HS-5 (cell line): ENCODE measurements around the gene ACOT7.

ENCODE experiments used
- DNase-seq: peaks from one replicate; pipeline ENCODE4 v3.0.0-alpha.2; 2012; ENCODE audit warnings: low read depth

Gene ACOT7

GRCh38 chr1:6268415-6268814 is 125.2 kb downstream of the ACOT7 start:
- no peak for DNase-seq

GRCh38 chr1:6267686-6268322 is 125.8 kb downstream of the ACOT7 start:
- DNase-seq: no peak

- no peak for DNase-seq
These were observed 126.9 kb downstream of the ACOT7 start for GRCh38 chr1:6266641-6267040.

GRCh38 chr1:6265151-6265550 is 128.4 kb downstream of the ACOT7 start:
- no peak for DNase-seq

- DNase-seq: no peak
These were observed 129.9 kb downstream of the ACOT7 start for GRCh38 chr1:6263716-6264115.

- no peak for DNase-seq
These were observed 130.8 kb downstream of the ACOT7 start for GRCh38 chr1:6262555-6263420.

GRCh38 chr1:6261615-6261995 is 132.0 kb downstream of the ACOT7 start:
- DNase-seq: no peak

- no peak for DNase-seq
These were observed 132.5 kb downstream of the ACOT7 start, which contains the start of gene GPR153 for GRCh38 chr1:6260961-6261614. Gene GPR153, minus strand, starts transcription at chr1:6261098. Its CDS starts 6,193 bp downstream, at chr1:6254905.

- no peak for DNase-seq
These were observed 133.1 kb downstream of the ACOT7 start for GRCh38 chr1:6260433-6260934.

- DNase-seq: no peak
These were observed 133.8 kb downstream of the ACOT7 start for GRCh38 chr1:6259491-6260362.

- no peak for DNase-seq
These were observed 134.9 kb downstream of the ACOT7 start for GRCh38 chr1:6258675-6259074.

GRCh38 chr1:6257541-6258069 is 136.0 kb downstream of the ACOT7 start:
- DNase-seq: no peak

- no peak for DNase-seq
These were observed 136.9 kb downstream of the ACOT7 start for GRCh38 chr1:6256645-6257044.

GRCh38 chr1:6254691-6255090 is 138.9 kb downstream of the ACOT7 start:
- no peak for DNase-seq

- DNase-seq: no peak
These were observed 140.2 kb downstream of the ACOT7 start for GRCh38 chr1:6253380-6253779.

GRCh38 chr1:6252374-6252710 is 141.2 kb downstream of the ACOT7 start:
- no peak for DNase-seq

GRCh38 chr1:6251681-6252373 is 141.7 kb downstream of the ACOT7 start:
- no peak for DNase-seq

GRCh38 chr1:6251233-6251632 is 142.3 kb downstream of the ACOT7 start:
- no peak for DNase-seq

GRCh38 chr1:6249739-6250689 is 143.6 kb downstream of the ACOT7 start:
- no peak for DNase-seq
